ENCODE results near the gene AKT1S1. TPM values are rescaled to one million over a fixed set of nuclear protein-coding genes. Genes with fewer than 3 reads are reported as not detected.

Gene AKT1S1
- total RNA-seq, 1 donor from 2014 or later = 33.5 TPM

DNA sequence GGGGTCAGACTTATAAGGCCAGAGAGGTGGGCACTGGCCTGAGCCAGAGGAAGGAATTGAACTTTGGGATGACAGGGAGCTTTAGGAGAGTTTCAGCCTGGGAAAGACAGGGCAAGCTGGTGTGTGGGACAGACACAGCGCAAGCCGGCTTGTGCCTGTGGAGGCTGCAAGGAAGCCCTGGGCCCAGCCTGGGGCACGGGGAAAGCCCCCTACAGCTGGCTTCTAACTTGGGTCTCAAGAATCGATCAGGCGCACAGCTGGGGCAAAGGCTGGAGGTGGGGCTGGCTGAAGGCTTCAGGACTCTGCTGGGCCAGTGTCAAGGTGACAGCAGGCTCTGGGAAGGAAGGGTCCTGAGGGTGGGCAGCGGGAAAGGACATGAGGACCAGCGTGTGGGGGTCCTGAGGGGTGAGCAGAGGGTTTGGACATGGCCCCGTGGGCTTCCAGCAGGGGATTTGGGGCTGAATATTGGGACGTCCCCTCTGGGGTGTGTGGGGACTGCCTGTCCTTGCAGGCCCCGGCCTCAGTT, 23.2 kb downstream of the AKT1S1 start:
- Mint-ChIP-seq H3K27ac (no peak overlapping the region), H3K4me1 (peaks cover 25% of the 10 kb centered on the region), H3K4me3 (peak overlapping the region; percentile 32), H3K36me3 (ENCODE audit: low read depth) (peaks cover 25% of the 10 kb centered on the region), H3K9me3 (peaks cover 4% of the 10 kb centered on the region), H3K27me3 (no peaks in the 10 kb centered on the region)
- no peak for DNase-seq
- intact Hi-C loops (cut with micrococcal nuclease) = loop anchor here (5.0 kb wide), 1 partner anchor 87 kb away; the partner anchor contains the start of gene AP2A1

GRCh38 chr19:49852631-49853126, 24.5 kb downstream of the AKT1S1 start:
- DNase-seq = no peak
- peaks cover 2% of the 10 kb centered on the region for H3K27me3 Mint-ChIP-seq
- H3K4me3 Mint-ChIP-seq = peak overlapping the region; percentile 83
- H3K4me1 Mint-ChIP-seq = peaks cover 36% of the 10 kb centered on the region
- peaks cover 21% of the 10 kb centered on the region for H3K36me3 Mint-ChIP-seq (ENCODE audit: low read depth)
- intact Hi-C loops (cut with micrococcal nuclease) = loop anchor here (5.0 kb wide), 1 partner anchor 85 kb away; the partner anchor contains the start of gene AP2A1
- H3K9me3 Mint-ChIP-seq = peaks cover 4% of the 10 kb centered on the region
- H3K27ac Mint-ChIP-seq = peak overlapping the region; percentile 34

- peaks cover 4% of the 10 kb centered on the region for H3K27me3 Mint-ChIP-seq
- H3K9me3 Mint-ChIP-seq = peaks cover 4% of the 10 kb centered on the region
- peaks cover 38% of the 10 kb centered on the region for H3K4me1 Mint-ChIP-seq
- peak overlapping the region; percentile 83 for H3K4me3 Mint-ChIP-seq
- intact Hi-C loops (cut with micrococcal nuclease) = loop anchor here (2.0 to 5.0 kb wide), 3 partner anchors 39 to 209 kb away; partner anchors contain the start of genes AP2A1, FUZ and SCAF1
- DNase-seq = peak; percentile 78
- peaks cover 21% of the 10 kb centered on the region for H3K36me3 Mint-ChIP-seq (ENCODE audit: low read depth)
- H3K27ac Mint-ChIP-seq = peak overlapping the region; percentile 29
Measured at GRCh38 chr19:49851456-49852259, 25.5 kb downstream of the AKT1S1 start.

DNA sequence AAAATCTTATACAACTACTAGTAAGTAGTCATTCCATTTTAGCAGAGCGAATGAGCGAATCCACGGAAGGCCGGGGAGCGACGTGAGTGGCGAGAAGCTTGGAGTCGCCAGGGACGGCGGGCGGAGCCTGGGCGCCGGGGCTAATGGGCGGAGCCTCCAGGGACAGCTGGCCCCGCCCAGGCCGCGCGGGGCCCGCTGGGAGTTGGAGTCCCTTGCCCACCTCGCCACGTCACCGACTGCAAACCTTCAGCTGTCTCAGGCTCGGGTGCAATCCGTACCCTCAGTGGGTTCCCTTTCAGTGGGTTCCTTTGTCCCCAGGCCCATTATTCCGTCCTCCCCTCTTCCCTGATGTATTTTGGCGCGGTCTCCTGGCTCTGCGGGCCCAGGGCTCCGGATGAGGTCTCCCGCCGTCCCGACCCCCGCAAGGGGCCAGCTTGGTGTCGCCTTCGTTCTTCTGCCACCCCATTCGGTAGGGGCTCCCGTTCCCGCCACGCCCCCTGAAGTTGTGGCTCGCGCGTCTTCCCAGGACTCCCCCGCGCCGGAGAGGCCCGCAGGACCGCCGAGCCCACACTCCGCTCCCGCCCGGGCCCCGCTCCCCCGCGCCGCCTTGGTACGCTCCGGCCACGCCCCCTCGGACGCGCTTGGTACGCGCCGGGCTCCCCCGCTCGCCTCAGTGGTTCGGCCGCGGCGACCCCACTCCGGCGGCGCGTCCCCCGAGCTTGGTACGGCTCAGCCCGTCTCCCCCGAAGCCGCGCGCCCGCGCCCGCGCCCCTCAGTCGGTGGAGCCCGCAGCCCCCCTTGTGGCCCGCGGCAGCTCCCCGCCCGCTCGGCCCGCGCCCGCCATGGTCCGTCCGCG, 26.4 kb downstream of the AKT1S1 start, which contains the start of gene PTOV1:
Gene PTOV1, plus strand, starts transcription at position 673 of the 856 bp plus-strand sequence.
- Mint-ChIP-seq H3K4me1 (peaks cover 38% of the 10 kb centered on the region), H3K4me3 (peak within 1 kb of the TSS; percentile 91), H3K9me3 (peaks cover 4% of the 10 kb centered on the region), H3K27me3 (peaks cover 4% of the 10 kb centered on the region), H3K36me3 (ENCODE audit: low read depth) (peaks cover 20% of the 10 kb centered on the region), H3K27ac (peak within 1 kb of the TSS; percentile 96)
- peak; percentile 98 for DNase-seq
- intact Hi-C loops (cut with micrococcal nuclease) = loop anchor here (1.0 to 5.0 kb wide), 5 partner anchors 17 to 208 kb away; partner anchors contain the start of genes AP2A1, FUZ, PNKP and SCAF1

DNA sequence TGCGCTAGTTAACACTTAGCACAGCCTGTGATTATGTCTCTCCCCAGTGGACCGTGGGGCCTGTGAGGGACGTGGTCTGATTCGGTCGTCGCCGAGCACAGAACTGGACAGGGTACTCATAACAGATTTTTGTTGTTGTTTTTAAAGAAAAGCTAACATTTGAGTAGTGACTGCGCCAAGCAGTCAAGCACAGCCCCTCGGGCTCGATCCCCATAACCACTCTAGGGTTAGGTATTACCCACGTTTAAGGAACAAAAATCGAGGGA, 27.0 kb downstream of the AKT1S1 start:
- intact Hi-C loops (cut with micrococcal nuclease) = loop anchor here (1.0 to 5.0 kb wide), 5 partner anchors 17 to 207 kb away; partner anchors contain the start of genes AP2A1, FUZ, PNKP and SCAF1
- no peak for DNase-seq
- Mint-ChIP-seq H3K4me3 (peak overlapping the region; percentile 91), H3K36me3 (ENCODE audit: low read depth) (peaks cover 20% of the 10 kb centered on the region), H3K27me3 (peaks cover 4% of the 10 kb centered on the region), H3K27ac (peak overlapping the region; percentile 96), H3K9me3 (peaks cover 4% of the 10 kb centered on the region), H3K4me1 (peaks cover 38% of the 10 kb centered on the region)

GRCh38 chr19:49849433-49850220, 27.5 kb downstream of the AKT1S1 start:
- peaks cover 20% of the 10 kb centered on the region for H3K36me3 Mint-ChIP-seq (ENCODE audit: low read depth)
- no peak for DNase-seq
- H3K9me3 Mint-ChIP-seq = peaks cover 4% of the 10 kb centered on the region
- H3K27me3 Mint-ChIP-seq = peaks cover 4% of the 10 kb centered on the region
- peak overlapping the region; percentile 96 for H3K27ac Mint-ChIP-seq
- H3K4me1 Mint-ChIP-seq = peaks cover 38% of the 10 kb centered on the region
- intact Hi-C loops (cut with micrococcal nuclease) = loop anchor here (1.0 to 5.0 kb wide), 5 partner anchors 18 to 207 kb away; partner anchors contain the start of genes AP2A1, FUZ, PNKP and SCAF1
- H3K4me3 Mint-ChIP-seq = peak overlapping the region; percentile 91

GRCh38 chr19:49848938-49849337, 28.2 kb downstream of the AKT1S1 start:
- H3K4me3 Mint-ChIP-seq = peak overlapping the region; percentile 50
- peaks cover 4% of the 10 kb centered on the region for H3K9me3 Mint-ChIP-seq
- peaks cover 38% of the 10 kb centered on the region for H3K4me1 Mint-ChIP-seq
- no peak for DNase-seq
- H3K36me3 Mint-ChIP-seq (ENCODE audit: low read depth) = peaks cover 20% of the 10 kb centered on the region
- peaks cover 4% of the 10 kb centered on the region for H3K27me3 Mint-ChIP-seq
- intact Hi-C loops (cut with micrococcal nuclease) = loop anchor here (1.0 kb wide), 1 partner anchor 31 kb away; the partner anchor contains the start of gene MED25
- H3K27ac Mint-ChIP-seq = peak overlapping the region; percentile 13

GRCh38 chr19:49847731-49848696, 29.1 kb downstream of the AKT1S1 start:
- Mint-ChIP-seq H3K27me3 (peaks cover 4% of the 10 kb centered on the region), H3K4me3 (peak overlapping the region; percentile 28), H3K27ac (peak overlapping the region; percentile 58), H3K36me3 (ENCODE audit: low read depth) (peaks cover 18% of the 10 kb centered on the region), H3K4me1 (peaks cover 34% of the 10 kb centered on the region), H3K9me3 (peaks cover 4% of the 10 kb centered on the region)
- intact Hi-C loops (cut with micrococcal nuclease) = loop anchor here (1.0 kb wide), 1 partner anchor 30 kb away; the partner anchor contains the start of gene MED25
- DNase-seq = peak; percentile 76

- DNase-seq = no peak
- Mint-ChIP-seq H3K27me3 (peaks cover 4% of the 10 kb centered on the region), H3K36me3 (ENCODE audit: low read depth) (peaks cover 9% of the 10 kb centered on the region), H3K4me1 (peaks cover 24% of the 10 kb centered on the region), H3K4me3 (no peak overlapping the region), H3K27ac (no peak overlapping the region), H3K9me3 (peaks cover 4% of the 10 kb centered on the region)
- intact Hi-C loops (cut with micrococcal nuclease) = no loop called here
Measured at GRCh38 chr19:49846408-49846807, 30.7 kb downstream of the AKT1S1 start.

DNA sequence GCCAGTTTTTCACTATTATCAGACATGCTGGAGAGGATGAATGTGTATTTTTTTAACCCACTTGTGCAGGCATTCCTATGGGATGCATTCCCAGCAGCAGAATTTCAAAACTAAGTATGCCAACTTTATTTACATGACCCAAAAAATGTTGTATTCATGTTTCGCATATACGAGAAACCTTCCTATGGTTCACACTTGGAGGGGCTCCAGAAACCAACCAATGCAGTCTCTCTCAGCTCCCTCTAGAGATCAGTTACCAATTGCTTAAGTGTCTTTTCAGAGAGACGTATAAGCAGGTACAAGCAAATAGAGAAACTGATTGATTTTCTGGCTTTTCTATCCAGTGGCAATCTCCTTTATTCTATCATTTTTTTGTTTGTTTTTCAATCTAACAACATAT, 31.7 kb downstream of the AKT1S1 start:
- peaks cover 11% of the 10 kb centered on the region for H3K36me3 Mint-ChIP-seq (ENCODE audit: low read depth)
- H3K27ac Mint-ChIP-seq = no peak overlapping the region
- DNase-seq = no peak
- H3K4me3 Mint-ChIP-seq = no peak overlapping the region
- H3K9me3 Mint-ChIP-seq = peaks cover 4% of the 10 kb centered on the region
- H3K27me3 Mint-ChIP-seq = peaks cover 4% of the 10 kb centered on the region
- intact Hi-C loops (cut with micrococcal nuclease) = no loop called here
- peaks cover 24% of the 10 kb centered on the region for H3K4me1 Mint-ChIP-seq

DNA sequence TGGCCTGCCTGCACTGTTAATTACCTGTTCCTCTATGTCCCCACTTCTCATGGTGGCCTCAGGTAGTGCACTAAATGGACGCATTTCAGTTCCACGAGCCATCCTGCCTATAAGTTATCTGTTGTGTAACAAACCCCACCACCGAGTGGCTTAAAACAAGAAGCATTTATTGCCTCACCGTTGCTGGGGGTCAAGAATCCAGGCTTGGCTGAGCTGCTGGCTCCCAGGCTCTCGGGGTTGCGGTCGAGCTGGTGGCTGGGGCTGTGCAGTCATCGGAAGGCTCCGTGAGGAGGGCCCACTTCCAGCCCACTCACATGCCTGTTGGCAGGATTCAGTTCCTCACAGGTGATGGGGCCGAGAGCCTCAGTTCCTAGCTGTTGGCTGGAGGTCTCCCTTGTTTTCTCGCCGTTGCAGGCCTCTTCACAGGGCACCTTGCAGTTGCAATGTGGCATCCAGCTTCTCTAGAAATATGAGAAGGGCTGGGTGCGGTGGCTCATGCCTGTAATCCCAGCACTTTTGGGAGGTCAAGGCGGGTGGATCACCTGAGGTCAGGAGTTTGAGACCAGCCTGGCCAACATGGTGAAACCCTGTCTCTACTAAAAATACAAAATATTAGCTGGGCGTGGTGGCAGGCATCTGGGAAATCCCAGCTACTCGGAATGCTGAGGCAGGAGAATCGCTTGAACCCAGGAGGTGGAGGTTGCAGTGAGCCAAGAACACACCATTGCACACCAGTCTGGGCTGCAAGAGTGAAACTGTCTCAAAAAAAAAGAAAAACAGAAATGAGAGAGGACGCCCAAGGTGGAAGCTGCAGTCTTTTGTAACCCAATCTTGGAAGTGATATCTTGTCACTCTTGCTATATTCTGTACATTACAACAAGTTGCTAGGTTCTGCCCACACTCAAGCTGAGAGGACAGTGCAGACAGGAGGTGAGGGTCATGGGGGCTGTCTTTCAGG, 32.7 kb downstream of the AKT1S1 start:
- H3K4me3 Mint-ChIP-seq = no peak overlapping the region
- DNase-seq = no peak
- intact Hi-C loops (cut with micrococcal nuclease) = no loop called here
- peaks cover 4% of the 10 kb centered on the region for H3K27me3 Mint-ChIP-seq
- H3K36me3 Mint-ChIP-seq (ENCODE audit: low read depth) = peaks cover 7% of the 10 kb centered on the region
- H3K4me1 Mint-ChIP-seq = peaks cover 17% of the 10 kb centered on the region
- no peak overlapping the region for H3K27ac Mint-ChIP-seq
- H3K9me3 Mint-ChIP-seq = peaks cover 4% of the 10 kb centered on the region
